ENCODE measurements around the gene PRRT1B. TPM values are rescaled to one million over a fixed set of nuclear protein-coding genes. Genes with fewer than 3 reads are reported as not detected.
"Not testable (repeated sequence)": the region's sequence is repeated elsewhere in the genome, so short reads cannot be mapped to it uniquely, and the experiment has no call there.

Gene PRRT1B
- total and polyA plus RNA-seq, 2 donors (not counting 1 experiment from before 2014, with no cell fraction given), result not detected

GRCh38 chr9:131550465-131550864 is 5.1 kb downstream of the PRRT1B start:
- not testable (repeated sequence) for H2AFZ ChIP-seq (ENCODE audit: low read length); H3K4me1 ChIP-seq (ENCODE audit: control insufficient read depth, extremely low read depth, insufficient read depth, low read length); H4K20me1 ChIP-seq (ENCODE audit: control insufficient read depth, extremely low read depth, insufficient read depth, low read length); H3K27ac ChIP-seq (ENCODE audit: insufficient read depth, low read length); H3K9me3 ChIP-seq (ENCODE audit: control insufficient read depth, insufficient read depth, low read depth, low read length); H3K4me3 ChIP-seq (replicated peaks in 1 of 4; ENCODE audit: control extremely low read depth in 1 of 4, insufficient read depth in 1 of 4, low read depth in 3 of 4, low read length in 4 of 4); H3K79me2 ChIP-seq (ENCODE audit: control insufficient read depth, insufficient read depth, low read length); H3K36me3 ChIP-seq (ENCODE audit: control insufficient read depth, insufficient read depth, low read length); H3K9ac ChIP-seq (ENCODE audit: insufficient read depth, low read length); DNase-seq (ENCODE audit: low read depth in 2 of 2); H3K4me2 ChIP-seq (ENCODE audit: extremely low read depth, insufficient read depth, low read length)
- H3K27me3 ChIP-seq (ENCODE audit: control insufficient read depth, insufficient read depth, low read length), result peaks cover 25% of the 10 kb centered on the region

- H3K4me2 ChIP-seq (ENCODE audit: extremely low read depth, insufficient read depth, low read length), result no peak overlapping the region
- H3K79me2 ChIP-seq (ENCODE audit: control insufficient read depth, insufficient read depth, low read length), result no peaks in the 10 kb centered on the region
- H3K27me3 ChIP-seq (ENCODE audit: control insufficient read depth, insufficient read depth, low read length), result peaks cover 20% of the 10 kb centered on the region
- H3K4me3 ChIP-seq (replicated peaks in 1 of 4; ENCODE audit: control extremely low read depth in 1 of 4, insufficient read depth in 1 of 4, low read depth in 3 of 4, low read length in 4 of 4), result no peak overlapping the region
- H3K9me3 ChIP-seq (ENCODE audit: control insufficient read depth, insufficient read depth, low read depth, low read length), result no peaks in the 10 kb centered on the region
- H3K36me3 ChIP-seq (ENCODE audit: control insufficient read depth, insufficient read depth, low read length), result no peaks in the 10 kb centered on the region
- no peak for TF ChIP-seq EZH2 (IDR thresholded peaks at IDR 0.05; ENCODE audit: low read length, missing control alignments)
- TF ChIP-seq, protein P1, sequence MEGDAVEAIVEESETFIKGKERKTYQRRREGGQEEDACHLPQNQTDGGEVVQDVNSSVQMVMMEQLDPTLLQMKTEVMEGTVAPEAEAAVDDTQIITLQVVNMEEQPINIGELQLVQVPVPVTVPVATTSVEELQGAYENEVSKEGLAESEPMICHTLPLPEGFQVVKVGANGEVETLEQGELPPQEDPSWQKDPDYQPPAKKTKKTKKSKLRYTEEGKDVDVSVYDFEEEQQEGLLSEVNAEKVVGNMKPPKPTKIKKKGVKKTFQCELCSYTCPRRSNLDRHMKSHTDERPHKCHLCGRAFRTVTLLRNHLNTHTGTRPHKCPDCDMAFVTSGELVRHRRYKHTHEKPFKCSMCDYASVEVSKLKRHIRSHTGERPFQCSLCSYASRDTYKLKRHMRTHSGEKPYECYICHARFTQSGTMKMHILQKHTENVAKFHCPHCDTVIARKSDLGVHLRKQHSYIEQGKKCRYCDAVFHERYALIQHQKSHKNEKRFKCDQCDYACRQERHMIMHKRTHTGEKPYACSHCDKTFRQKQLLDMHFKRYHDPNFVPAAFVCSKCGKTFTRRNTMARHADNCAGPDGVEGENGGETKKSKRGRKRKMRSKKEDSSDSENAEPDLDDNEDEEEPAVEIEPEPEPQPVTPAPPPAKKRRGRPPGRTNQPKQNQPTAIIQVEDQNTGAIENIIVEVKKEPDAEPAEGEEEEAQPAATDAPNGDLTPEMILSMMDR (conservative IDR thresholded peaks at IDR 0.05 in 1 of 2, IDR thresholded peaks at IDR 0.05 in 1 of 2; ENCODE audit: low read depth in 1 of 2, low read length in 2 of 2), result no peak
- no peaks in the 10 kb centered on the region for H3K4me1 ChIP-seq (ENCODE audit: control insufficient read depth, extremely low read depth, insufficient read depth, low read length)
- no peak overlapping the region for H2AFZ ChIP-seq (ENCODE audit: low read length)
- H3K9ac ChIP-seq (ENCODE audit: insufficient read depth, low read length), result no peak overlapping the region
- no peak for DNase-seq (ENCODE audit: low read depth in 2 of 2)
- H3K27ac ChIP-seq (ENCODE audit: insufficient read depth, low read length), result no peak overlapping the region
- H4K20me1 ChIP-seq (ENCODE audit: control insufficient read depth, extremely low read depth, insufficient read depth, low read length), result no peaks in the 10 kb centered on the region
Observed at GRCh38 chr9:131552030-131552429, 6.7 kb downstream of the PRRT1B start.

DNA sequence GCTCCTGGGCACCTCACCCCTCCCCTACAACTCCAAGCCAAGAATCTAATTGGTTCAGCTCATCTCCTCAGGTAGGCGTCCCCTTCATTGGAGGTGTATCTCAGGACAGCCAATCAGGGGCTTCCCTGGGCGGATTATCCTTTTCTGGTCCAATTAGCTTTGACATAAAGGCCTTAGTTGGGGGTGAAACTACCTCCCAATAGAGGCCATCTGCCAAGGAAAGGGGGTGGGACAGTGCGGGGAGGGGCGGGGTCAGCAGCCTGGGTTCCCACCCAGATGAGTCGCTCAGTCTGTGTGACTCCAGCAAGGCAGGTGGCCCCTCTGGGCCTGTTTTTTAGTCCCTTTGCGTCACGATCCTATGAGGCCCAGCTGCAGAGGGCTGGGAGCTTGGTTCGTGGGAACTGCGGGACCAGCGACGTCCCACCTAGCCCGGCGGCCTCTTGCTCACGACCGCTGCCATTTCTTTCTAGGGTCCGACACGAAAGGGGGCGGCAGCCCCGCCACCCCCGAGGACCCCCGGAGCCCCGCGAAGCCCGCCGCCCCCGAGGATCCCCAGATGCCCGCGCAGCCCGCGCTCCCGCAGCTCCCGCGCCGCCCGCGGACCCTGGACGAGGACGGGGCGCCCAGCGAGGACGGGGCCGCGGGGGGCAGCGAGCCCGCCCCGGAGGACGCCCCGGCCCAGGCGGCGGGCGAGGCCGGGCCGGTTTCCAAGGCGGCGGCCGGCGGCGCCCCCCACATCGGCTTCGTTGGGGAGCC is 8.9 kb downstream of the PRRT1B start:
- DNase-seq (ENCODE audit: low read depth in 2 of 2), result no peak

More for the DNA sequence above, 8.9 kb downstream of the PRRT1B start:
- Histone ChIP-seq H3K36me3 (ENCODE audit: control insufficient read depth, insufficient read depth, low read length) (no peaks in the 10 kb centered on the region), H3K27me3 (ENCODE audit: control insufficient read depth, insufficient read depth, low read length) (peaks cover 13% of the 10 kb centered on the region), H3K79me2 (ENCODE audit: control insufficient read depth, insufficient read depth, low read length) (no peaks in the 10 kb centered on the region), H3K27ac (ENCODE audit: insufficient read depth, low read length) (no peak overlapping the region), H3K4me1 (ENCODE audit: control insufficient read depth, extremely low read depth, insufficient read depth, low read length) (no peaks in the 10 kb centered on the region), H4K20me1 (ENCODE audit: control insufficient read depth, extremely low read depth, insufficient read depth, low read length) (no peaks in the 10 kb centered on the region), H3K4me2 (ENCODE audit: extremely low read depth, insufficient read depth, low read length) (no peak overlapping the region), H3K9ac (ENCODE audit: insufficient read depth, low read length) (no peak overlapping the region), H3K4me3 (replicated peaks in 1 of 4; ENCODE audit: control extremely low read depth in 1 of 4, insufficient read depth in 1 of 4, low read depth in 3 of 4, low read length in 4 of 4) (no peak overlapping the region), H2AFZ (ENCODE audit: low read length) (no peak overlapping the region), H3K9me3 (ENCODE audit: control insufficient read depth, insufficient read depth, low read depth, low read length) (no peaks in the 10 kb centered on the region)
- no peak for TF ChIP-seq EZH2 (IDR thresholded peaks at IDR 0.05; ENCODE audit: low read length, missing control alignments)
- TF ChIP-seq, protein P1 (conservative IDR thresholded peaks at IDR 0.05 in 1 of 2, IDR thresholded peaks at IDR 0.05 in 1 of 2; ENCODE audit: low read depth in 1 of 2, low read length in 2 of 2), result no peak

Measured in fibroblast of lung (primary cell).